Measurements from ENCODE around the gene LACC1. TPM values are rescaled to one million over a fixed set of nuclear protein-coding genes. Genes with fewer than 3 reads are reported as not detected.

The LACC1 gene
- total RNA-seq, 1 donor from 2014 or later = 2.9 TPM

- no peak for TF ChIP-seq CTCF (IDR thresholded peaks at IDR 0.05; ENCODE audit: unreplicated experiment)
- H3K27ac Mint-ChIP-seq = no peak overlapping the region
- H3K27me3 Mint-ChIP-seq = no peaks in the 10 kb centered on the region
- DNase-seq (ENCODE audit: low spot score, unreplicated experiment) = no peak
- no peaks in the 10 kb centered on the region for H3K4me1 Mint-ChIP-seq (ENCODE audit: low read depth)
- H3K9me3 Mint-ChIP-seq (ENCODE audit: low read depth) = peaks cover 3% of the 10 kb centered on the region
- H3K36me3 Mint-ChIP-seq (ENCODE audit: insufficient read depth) = peaks cover 18% of the 10 kb centered on the region
- no peak overlapping the region for H3K4me3 Mint-ChIP-seq (ENCODE audit: low read depth)
Observed at GRCh38 chr13:43864921-43865320, 14.8 kb upstream of the LACC1 start.

- peaks cover 3% of the 10 kb centered on the region for H3K9me3 Mint-ChIP-seq (ENCODE audit: low read depth)
- peaks cover 18% of the 10 kb centered on the region for H3K36me3 Mint-ChIP-seq (ENCODE audit: insufficient read depth)
Observed at GRCh38 chr13:43865892-43866291, 13.8 kb upstream of the LACC1 start.

GRCh38 chr13:43872181-43872580, 7.5 kb upstream of the LACC1 start:
- H3K27ac Mint-ChIP-seq = no peak overlapping the region
- no peak overlapping the region for H3K4me3 Mint-ChIP-seq (ENCODE audit: low read depth)
- no peaks in the 10 kb centered on the region for H3K9me3 Mint-ChIP-seq (ENCODE audit: low read depth)
- H3K36me3 Mint-ChIP-seq (ENCODE audit: insufficient read depth) = peaks cover 3% of the 10 kb centered on the region
- TF ChIP-seq CTCF (IDR thresholded peaks at IDR 0.05; ENCODE audit: unreplicated experiment) = no peak
- no peak for DNase-seq (ENCODE audit: low spot score, unreplicated experiment)
- no peaks in the 10 kb centered on the region for H3K27me3 Mint-ChIP-seq
- no peaks in the 10 kb centered on the region for H3K4me1 Mint-ChIP-seq (ENCODE audit: low read depth)

More at GRCh38 chr13:43865892-43866291, 13.8 kb upstream of the LACC1 start:
- Mint-ChIP-seq H3K27ac (no peak overlapping the region), H3K27me3 (no peaks in the 10 kb centered on the region), H3K4me3 (ENCODE audit: low read depth) (no peak overlapping the region), H3K4me1 (ENCODE audit: low read depth) (no peaks in the 10 kb centered on the region)
- no peak for TF ChIP-seq CTCF (IDR thresholded peaks at IDR 0.05; ENCODE audit: unreplicated experiment)
- DNase-seq (ENCODE audit: low spot score, unreplicated experiment) = no peak

GRCh38 chr13:43874504-43875092, 5.1 kb upstream of the LACC1 start:
- no peak overlapping the region for H3K27ac Mint-ChIP-seq
- no peaks in the 10 kb centered on the region for H3K27me3 Mint-ChIP-seq
- no peak overlapping the region for H3K4me3 Mint-ChIP-seq (ENCODE audit: low read depth)
- no peaks in the 10 kb centered on the region for H3K9me3 Mint-ChIP-seq (ENCODE audit: low read depth)
- no peaks in the 10 kb centered on the region for H3K36me3 Mint-ChIP-seq (ENCODE audit: insufficient read depth)
- peaks cover 9% of the 10 kb centered on the region for H3K4me1 Mint-ChIP-seq (ENCODE audit: low read depth)
- DNase-seq (ENCODE audit: low spot score, unreplicated experiment) = no peak
- TF ChIP-seq CTCF (IDR thresholded peaks at IDR 0.05; ENCODE audit: unreplicated experiment) = peak; percentile 71

- H3K27ac Mint-ChIP-seq = no peak overlapping the region
- peaks cover 17% of the 10 kb centered on the region for H3K4me1 Mint-ChIP-seq (ENCODE audit: low read depth)
- H3K36me3 Mint-ChIP-seq (ENCODE audit: insufficient read depth) = no peaks in the 10 kb centered on the region
- peaks cover 11% of the 10 kb centered on the region for H3K27me3 Mint-ChIP-seq
- H3K9me3 Mint-ChIP-seq (ENCODE audit: low read depth) = no peaks in the 10 kb centered on the region
- no peak for TF ChIP-seq CTCF (IDR thresholded peaks at IDR 0.05; ENCODE audit: unreplicated experiment)
- no peak for DNase-seq (ENCODE audit: low spot score, unreplicated experiment)
- no peak overlapping the region for H3K4me3 Mint-ChIP-seq (ENCODE audit: low read depth)
Observed at GRCh38 chr13:43876366-43876765, 3.3 kb upstream of the LACC1 start.
